ENCODE results near the gene GATB.

Gene GATB

GRCh38 chr4:151668689-151669402 is 92.0 kb downstream of the GATB start:
- no peak for DNase-seq

GRCh38 chr4:151667666-151668065 is 93.1 kb downstream of the GATB start:
- peak; percentile 20 for DNase-seq

- DNase-seq: no peak
Observed at GRCh38 chr4:151667048-151667447, 93.8 kb downstream of the GATB start.

GRCh38 chr4:151666501-151666900 is 94.3 kb downstream of the GATB start:
- DNase-seq: no peak

- DNase-seq: no peak
Observed at GRCh38 chr4:151665785-151666127, 95.1 kb downstream of the GATB start.

- no peak for DNase-seq
Observed at GRCh38 chr4:151665022-151665784, 95.6 kb downstream of the GATB start.

- no peak for DNase-seq
Observed at GRCh38 chr4:151664289-151664688, 96.5 kb downstream of the GATB start.

- DNase-seq: no peak
Observed at GRCh38 chr4:151663109-151663508, 97.7 kb downstream of the GATB start.

GRCh38 chr4:151661873-151662272 is 98.9 kb downstream of the GATB start:
- no peak for DNase-seq

GRCh38 chr4:151660676-151661075 is 100.1 kb downstream of the GATB start:
- no peak for DNase-seq

GRCh38 chr4:151659601-151660364 is 101.0 kb downstream of the GATB start:
- peak; percentile 81 for DNase-seq

- no peak for DNase-seq
Observed at GRCh38 chr4:151658959-151659600, 101.7 kb downstream of the GATB start.

- no peak for DNase-seq
Observed at GRCh38 chr4:151657896-151658295, 102.9 kb downstream of the GATB start.

- DNase-seq: no peak
Observed at GRCh38 chr4:151656058-151656457, 104.7 kb downstream of the GATB start.

- DNase-seq: no peak
Observed at GRCh38 chr4:151653548-151653918, 107.3 kb downstream of the GATB start.

- DNase-seq: no peak
Observed at GRCh38 chr4:151652841-151653547, 107.8 kb downstream of the GATB start.

GRCh38 chr4:151651496-151651895 is 109.3 kb downstream of the GATB start:
- DNase-seq: no peak

- no peak for DNase-seq
Observed at GRCh38 chr4:151649479-151649878, 111.3 kb downstream of the GATB start.

GRCh38 chr4:151646322-151646721 is 114.5 kb downstream of the GATB start:
- no peak for DNase-seq

GRCh38 chr4:151644622-151645021 is 116.2 kb downstream of the GATB start:
- DNase-seq: no peak

GRCh38 chr4:151643564-151643963 is 117.2 kb downstream of the GATB start:
- DNase-seq: no peak

GRCh38 chr4:151641983-151642382 is 118.8 kb downstream of the GATB start:
- no peak for DNase-seq

GRCh38 chr4:151641167-151641566 is 119.6 kb downstream of the GATB start:
- DNase-seq: no peak

Measured in right forelimb (tissue), 1 donor.